NB4 (cell line): ENCODE data around the gene ATG2B.

ENCODE experiments used
- POLR2A ChIP-seq: IDR thresholded peaks from 2 replicates; pipeline ENCODE4 v1.6.1; 2011; ENCODE audit warnings: mild to moderate bottlenecking; ENCODE audit not compliant: insufficient read length; ENCODE audit errors: extremely low read depth
- TF ChIP-seq, protein P1 (sequence below): IDR thresholded peaks from one replicate; pipeline ENCODE4 v1.5.1; 2012; ENCODE audit warnings: low read depth, low read length

- TF ChIP-seq, protein P1, sequence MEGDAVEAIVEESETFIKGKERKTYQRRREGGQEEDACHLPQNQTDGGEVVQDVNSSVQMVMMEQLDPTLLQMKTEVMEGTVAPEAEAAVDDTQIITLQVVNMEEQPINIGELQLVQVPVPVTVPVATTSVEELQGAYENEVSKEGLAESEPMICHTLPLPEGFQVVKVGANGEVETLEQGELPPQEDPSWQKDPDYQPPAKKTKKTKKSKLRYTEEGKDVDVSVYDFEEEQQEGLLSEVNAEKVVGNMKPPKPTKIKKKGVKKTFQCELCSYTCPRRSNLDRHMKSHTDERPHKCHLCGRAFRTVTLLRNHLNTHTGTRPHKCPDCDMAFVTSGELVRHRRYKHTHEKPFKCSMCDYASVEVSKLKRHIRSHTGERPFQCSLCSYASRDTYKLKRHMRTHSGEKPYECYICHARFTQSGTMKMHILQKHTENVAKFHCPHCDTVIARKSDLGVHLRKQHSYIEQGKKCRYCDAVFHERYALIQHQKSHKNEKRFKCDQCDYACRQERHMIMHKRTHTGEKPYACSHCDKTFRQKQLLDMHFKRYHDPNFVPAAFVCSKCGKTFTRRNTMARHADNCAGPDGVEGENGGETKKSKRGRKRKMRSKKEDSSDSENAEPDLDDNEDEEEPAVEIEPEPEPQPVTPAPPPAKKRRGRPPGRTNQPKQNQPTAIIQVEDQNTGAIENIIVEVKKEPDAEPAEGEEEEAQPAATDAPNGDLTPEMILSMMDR: no peak
- TF ChIP-seq POLR2A: no peak
These were observed 133.8 kb downstream of the ATG2B start for GRCh38 chr14:96229315-96229714.
